H9 (cell line): ENCODE data around the gene ZNF474. TPM values are rescaled to one million over a fixed set of nuclear protein-coding genes. Genes with fewer than 3 reads are reported as not detected.

Source experiments
- DNase-seq: peaks from one replicate; pipeline ENCODE4 v3.0.0-alpha.2; 2017
- H2AFZ ChIP-seq: one replicate; pipeline ENCODE4 v1.6.1; 2013; ENCODE audit warnings: mild to moderate bottlenecking, low read length, control low read depth, moderate library complexity
- H2AK5ac ChIP-seq: 2 replicates; pipeline ENCODE4 v1.6.1; 2013; ENCODE audit warnings: low read length, control low read depth, mixed read lengths; ENCODE audit not compliant: insufficient read length
- H2BK120ac ChIP-seq: one replicate; pipeline ENCODE4 v1.6.1; 2013; ENCODE audit warnings: low read depth, mild to moderate bottlenecking, low read length, control low read depth, inconsistent platforms; ENCODE audit not compliant: poor library complexity, severe bottlenecking
- H2BK12ac ChIP-seq: 2 replicates; pipeline ENCODE4 v1.6.1; 2013; ENCODE audit warnings: low read length, control low read depth, mixed read lengths, low read depth; ENCODE audit not compliant: insufficient read length
- H2BK15ac ChIP-seq: 2 replicates; pipeline ENCODE4 v1.6.1; 2013; ENCODE audit warnings: low read depth, low read length, control low read depth
- H2BK20ac ChIP-seq: one replicate; pipeline ENCODE4 v1.6.1; 2013; ENCODE audit warnings: low read depth, mild to moderate bottlenecking, low read length, control low read depth, inconsistent platforms; ENCODE audit not compliant: poor library complexity, severe bottlenecking
- H2BK5ac ChIP-seq: 2 replicates; pipeline ENCODE4 v1.6.1; 2013; ENCODE audit warnings: low read length, control low read depth, mixed read lengths; ENCODE audit not compliant: insufficient read length
- H3K14ac ChIP-seq: 2 replicates; pipeline ENCODE4 v1.6.1; 2013; ENCODE audit warnings: low read length, control low read depth; ENCODE audit not compliant: insufficient read depth
- H3K18ac ChIP-seq: 2 replicates; pipeline ENCODE4 v1.6.1; 2013; ENCODE audit warnings: low read depth, mild to moderate bottlenecking, mixed read lengths, low read length, control low read depth; ENCODE audit not compliant: insufficient read length
- H3K23ac ChIP-seq: 2 replicates; pipeline ENCODE4 v1.6.1; 2013; ENCODE audit warnings: low read length, control low read depth, mixed read lengths, low read depth; ENCODE audit not compliant: insufficient read length
- H3K23me2 ChIP-seq: 2 replicates; pipeline ENCODE4 v1.6.1; 2013; ENCODE audit warnings: low read depth, mild to moderate bottlenecking, mixed read lengths, low read length, control low read depth; ENCODE audit not compliant: insufficient read length, poor library complexity, severe bottlenecking
- H3K27ac ChIP-seq: 2 replicates; pipeline ENCODE4 v1.5.1; 2013; ENCODE audit warnings: low read length, control low read depth, mixed read lengths, low read depth; ENCODE audit not compliant: insufficient read length
- H3K27me3 ChIP-seq: 2 replicates; pipeline ENCODE4 v1.6.1; 2013; ENCODE audit warnings: low read length, control low read depth, inconsistent platforms; ENCODE audit not compliant: insufficient read depth
- H3K4ac ChIP-seq: 2 replicates; pipeline ENCODE4 v1.6.1; 2013; ENCODE audit warnings: low read depth, mild to moderate bottlenecking, control low read depth, inconsistent platforms, low read length, moderate library complexity
- H3K4me1 ChIP-seq: 2 replicates; pipeline ENCODE4 v1.6.1; 2013; ENCODE audit warnings: low read length, control low read depth, inconsistent platforms; ENCODE audit not compliant: insufficient read depth
- H3K4me2 ChIP-seq: 2 replicates; pipeline ENCODE4 v1.6.1; 2013; ENCODE audit warnings: low read length, control low read depth, mixed read lengths; ENCODE audit not compliant: insufficient read length, insufficient read depth
- H3K56ac ChIP-seq: 2 replicates; pipeline ENCODE4 v1.6.1; 2013; ENCODE audit warnings: low read depth, mild to moderate bottlenecking, mixed read lengths, low read length, control low read depth; ENCODE audit not compliant: insufficient read length
- H3K79me1 ChIP-seq: 2 replicates; pipeline ENCODE4 v1.6.1; 2013; ENCODE audit warnings: low read depth, mild to moderate bottlenecking, moderate library complexity, low read length, control low read depth, inconsistent platforms; ENCODE audit not compliant: insufficient read depth, poor library complexity, severe bottlenecking
- H3K79me2 ChIP-seq: 2 replicates; pipeline ENCODE4 v1.6.1; 2013; ENCODE audit warnings: low read length, control low read depth, inconsistent platforms; ENCODE audit not compliant: insufficient read depth
- H3K9ac ChIP-seq: 2 replicates; pipeline ENCODE4 v1.6.1; 2013; ENCODE audit warnings: low read length, control low read depth, mixed read lengths; ENCODE audit not compliant: insufficient read length; ENCODE audit errors: extremely low read depth
- H3K9me3 ChIP-seq: one replicate; pipeline ENCODE4 v1.6.1; 2013; ENCODE audit warnings: low read depth, low read length, inconsistent platforms; ENCODE audit not compliant: control insufficient read depth
- H3T11ph ChIP-seq: one replicate; pipeline ENCODE4 v1.6.1; 2013; ENCODE audit warnings: mild to moderate bottlenecking, low read length, control low read depth, inconsistent platforms
- H4K20me1 ChIP-seq: one replicate; pipeline ENCODE4 v1.6.1; 2013; ENCODE audit not compliant: control insufficient read depth, insufficient read length, insufficient read depth
- H4K5ac ChIP-seq: 2 replicates; pipeline ENCODE4 v1.6.1; 2013; ENCODE audit warnings: low read depth, mild to moderate bottlenecking, mixed read lengths, low read length, control low read depth; ENCODE audit not compliant: insufficient read length
- H4K8ac ChIP-seq: replicated peaks from 2 replicates; pipeline ENCODE4 v1.6.1; 2013; ENCODE audit warnings: low read length, control low read depth, mixed read lengths, low read depth; ENCODE audit not compliant: insufficient read length
- H4K91ac ChIP-seq: 2 replicates; pipeline ENCODE4 v1.6.1; 2013; ENCODE audit warnings: low read depth, mild to moderate bottlenecking, moderate library complexity, mixed read lengths, low read length, control low read depth; ENCODE audit not compliant: insufficient read length
- H3K27ac Mint-ChIP-seq, 3 experiments: 2 replicates in 2 of 3; 3 replicates in 1 of 3; pipeline ENCODE4 v1.8.0; 2020 to 2021; ENCODE audit warnings: mixed read lengths in 3 of 3, mild to moderate bottlenecking in 1 of 3, moderate library complexity in 1 of 3
- H3K27me3 Mint-ChIP-seq: 2 replicates; pipeline ENCODE4 v1.8.0; 2021; ENCODE audit warnings: low read depth, mild to moderate bottlenecking, moderate library complexity, mixed read lengths
- H3K36me3 Mint-ChIP-seq, 3 experiments: 2 replicates in 2 of 3; 3 replicates in 1 of 3; pipeline ENCODE4 v1.8.0; 2020 to 2021; ENCODE audit warnings: low read depth in 3 of 3, mixed read lengths in 3 of 3; ENCODE audit not compliant: insufficient read depth in 1 of 3
- H3K4me1 Mint-ChIP-seq, 2 experiments: 2 replicates each; pipeline ENCODE4 v1.8.0; 2020; ENCODE audit warnings: mixed read lengths in 2 of 2
- H3K4me3 Mint-ChIP-seq, 2 experiments: 2 replicates in 1 of 2; 3 replicates in 1 of 2; pipeline ENCODE4 v1.8.0; 2020 to 2021; ENCODE audit warnings: mild to moderate bottlenecking in 2 of 2, mixed read lengths in 2 of 2, moderate library complexity in 1 of 2
- H3K9me3 Mint-ChIP-seq, 2 experiments: 2 replicates in 1 of 2; 3 replicates in 1 of 2; pipeline ENCODE4 v1.8.0; 2020; ENCODE audit warnings: mild to moderate bottlenecking in 2 of 2, mixed read lengths in 2 of 2, moderate library complexity in 1 of 2
- total RNA-seq: library from RNA; stranded (reverse); gene quantifications from 2 replicates; pipeline ENCODE4 v1.2.1, GENCODE V29; 2021
- TF ChIP-seq, protein P1 (sequence below): fragments of 200-600 bp; sonication (generic); conservative IDR thresholded peaks from 3 replicates; pipeline ENCODE4 v1.8.0; 2021; ENCODE audit warnings: antibody characterized with exemption, mild to moderate bottlenecking

ZNF474 gene
- total RNA-seq, 1 experiment from 2014 or later, result not detected

DNA sequence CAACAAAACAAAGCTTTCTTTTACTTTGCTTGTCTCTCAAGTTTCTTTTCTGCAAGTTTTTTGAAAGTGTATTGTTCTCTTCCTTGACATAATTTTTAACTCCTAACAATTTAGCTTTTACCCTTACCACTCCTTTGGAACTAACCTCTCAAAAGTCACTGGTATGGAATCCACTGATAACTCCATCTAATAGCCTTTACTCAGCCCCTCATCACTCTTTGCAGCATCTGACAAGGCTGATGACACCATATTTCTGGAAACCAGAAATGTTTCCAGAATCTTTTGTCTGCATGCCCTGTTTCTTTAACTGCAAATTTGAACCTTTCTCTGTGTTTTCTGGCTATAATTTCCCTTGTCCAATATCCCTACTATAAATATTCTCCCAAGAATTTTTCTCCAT, 46.5 kb downstream of the ZNF474 start:
- no peaks in the 10 kb centered on the region for H3K9me3 ChIP-seq
- no peak overlapping the region for H3K18ac ChIP-seq
- Mint-ChIP-seq H3K4me3 (no peak overlapping the region), H3K9me3 (no peaks in the 10 kb centered on the region; a peak in 1 of 5 replicates), H3K27ac (no peak overlapping the region), H3K27me3 (no peaks in the 10 kb centered on the region), H3K4me1 (peaks cover under 1 to 3% of the 10 kb centered on the region in 2 experiments; a peak in 2 of 4 replicates), H3K36me3 (no peaks in the 10 kb centered on the region)
- H2BK120ac ChIP-seq, result no peak overlapping the region
- H4K91ac ChIP-seq, result no peak overlapping the region
- no peak overlapping the region for H2AFZ ChIP-seq
- no peak overlapping the region for H2AK5ac ChIP-seq
- TF ChIP-seq, protein P1, sequence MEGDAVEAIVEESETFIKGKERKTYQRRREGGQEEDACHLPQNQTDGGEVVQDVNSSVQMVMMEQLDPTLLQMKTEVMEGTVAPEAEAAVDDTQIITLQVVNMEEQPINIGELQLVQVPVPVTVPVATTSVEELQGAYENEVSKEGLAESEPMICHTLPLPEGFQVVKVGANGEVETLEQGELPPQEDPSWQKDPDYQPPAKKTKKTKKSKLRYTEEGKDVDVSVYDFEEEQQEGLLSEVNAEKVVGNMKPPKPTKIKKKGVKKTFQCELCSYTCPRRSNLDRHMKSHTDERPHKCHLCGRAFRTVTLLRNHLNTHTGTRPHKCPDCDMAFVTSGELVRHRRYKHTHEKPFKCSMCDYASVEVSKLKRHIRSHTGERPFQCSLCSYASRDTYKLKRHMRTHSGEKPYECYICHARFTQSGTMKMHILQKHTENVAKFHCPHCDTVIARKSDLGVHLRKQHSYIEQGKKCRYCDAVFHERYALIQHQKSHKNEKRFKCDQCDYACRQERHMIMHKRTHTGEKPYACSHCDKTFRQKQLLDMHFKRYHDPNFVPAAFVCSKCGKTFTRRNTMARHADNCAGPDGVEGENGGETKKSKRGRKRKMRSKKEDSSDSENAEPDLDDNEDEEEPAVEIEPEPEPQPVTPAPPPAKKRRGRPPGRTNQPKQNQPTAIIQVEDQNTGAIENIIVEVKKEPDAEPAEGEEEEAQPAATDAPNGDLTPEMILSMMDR, result no peak
- H3K4me2 ChIP-seq, result no peak overlapping the region
- H3K79me1 ChIP-seq, result no peaks in the 10 kb centered on the region
- no peak overlapping the region for H3K23ac ChIP-seq
- H2BK20ac ChIP-seq, result no peak overlapping the region
- no peak for DNase-seq
- no peaks in the 10 kb centered on the region for H3K79me2 ChIP-seq
- H3K27ac ChIP-seq, result no peak overlapping the region
- no peaks in the 10 kb centered on the region for H3K27me3 ChIP-seq
- no peak overlapping the region for H3K9ac ChIP-seq
- no peak overlapping the region for H3K56ac ChIP-seq
- H3T11ph ChIP-seq, result no peak overlapping the region
- no peaks in the 10 kb centered on the region for H3K4me1 ChIP-seq
- H3K14ac ChIP-seq, result no peak overlapping the region
- no peak overlapping the region for H4K5ac ChIP-seq
- no peak overlapping the region for H4K8ac ChIP-seq
- H3K23me2 ChIP-seq, result no peaks in the 10 kb centered on the region
- no peak overlapping the region for H3K4ac ChIP-seq
- H2BK5ac ChIP-seq, result no peak overlapping the region
- no peaks in the 10 kb centered on the region for H4K20me1 ChIP-seq
- no peak overlapping the region for H2BK12ac ChIP-seq
- H2BK15ac ChIP-seq, result no peak overlapping the region
